Mucosa of stomach (tissue), 1 donor: Measurements from ENCODE around the gene PDE3B.
"Not testable (repeated sequence)": the region's sequence is repeated elsewhere in the genome, so short reads cannot be mapped to it uniquely, and the experiment has no call there.

Experiments used
- H3K27me3 ChIP-seq: one replicate; pipeline ENCODE4 v1.7.0; 2013; ENCODE audit warnings: mild to moderate bottlenecking, low read length; ENCODE audit not compliant: control insufficient read depth, insufficient read depth
- H3K36me3 ChIP-seq: one replicate; pipeline ENCODE4 v1.7.0; 2013; ENCODE audit warnings: low read length; ENCODE audit not compliant: control insufficient read depth, insufficient read depth
- H3K4me1 ChIP-seq: one replicate; pipeline ENCODE4 v1.7.0; 2013; ENCODE audit warnings: mild to moderate bottlenecking, low read length; ENCODE audit not compliant: control insufficient read depth, insufficient read depth
- H3K4me3 ChIP-seq: one replicate; pipeline ENCODE4 v1.7.0; 2013; ENCODE audit warnings: low read length
- H3K9ac ChIP-seq: one replicate; pipeline ENCODE4 v1.7.0; 2013; ENCODE audit warnings: mild to moderate bottlenecking, low read length, moderate library complexity
- H3K9me3 ChIP-seq: one replicate; pipeline ENCODE4 v1.7.0; 2013; ENCODE audit warnings: mild to moderate bottlenecking, low read length, moderate library complexity; ENCODE audit not compliant: control insufficient read depth
- donor health status: Pancreatic carcinoma.

The PDE3B gene

DNA sequence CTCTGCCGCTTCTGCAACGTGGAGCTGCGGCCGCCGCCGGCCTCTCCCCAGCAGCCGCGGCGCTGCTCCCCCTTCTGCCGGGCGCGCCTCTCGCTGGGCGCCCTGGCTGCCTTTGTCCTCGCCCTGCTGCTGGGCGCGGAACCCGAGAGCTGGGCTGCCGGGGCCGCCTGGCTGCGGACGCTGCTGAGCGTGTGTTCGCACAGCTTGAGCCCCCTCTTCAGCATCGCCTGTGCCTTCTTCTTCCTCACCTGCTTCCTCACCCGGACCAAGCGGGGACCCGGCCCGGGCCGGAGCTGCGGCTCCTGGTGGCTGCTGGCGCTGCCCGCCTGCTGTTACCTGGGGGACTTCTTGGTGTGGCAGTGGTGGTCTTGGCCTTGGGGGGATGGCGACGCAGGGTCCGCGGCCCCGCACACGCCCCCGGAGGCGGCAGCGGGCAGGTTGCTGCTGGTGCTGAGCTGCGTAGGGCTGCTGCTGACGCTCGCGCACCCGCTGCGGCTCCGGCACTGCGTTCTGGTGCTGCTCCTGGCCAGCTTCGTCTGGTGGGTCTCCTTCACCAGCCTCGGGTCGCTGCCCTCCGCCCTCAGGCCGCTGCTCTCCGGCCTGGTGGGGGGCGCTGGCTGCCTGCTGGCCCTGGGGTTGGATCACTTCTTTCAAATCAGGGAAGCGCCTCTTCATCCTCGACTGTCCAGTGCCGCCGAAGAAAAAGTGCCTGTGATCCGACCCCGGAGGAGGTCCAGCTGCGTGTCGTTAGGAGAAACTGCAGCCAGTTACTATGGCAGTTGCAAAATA, 816 bp downstream of the PDE3B start:
- H3K36me3 ChIP-seq: no peaks in the 10 kb centered on the region
- no peaks in the 10 kb centered on the region for H3K4me1 ChIP-seq
- H3K9me3 ChIP-seq: no peaks in the 10 kb centered on the region
- H3K9ac ChIP-seq: peak overlapping the region; percentile 69
- H3K27me3 ChIP-seq: peaks cover 9% of the 10 kb centered on the region
- H3K4me3 ChIP-seq: peak overlapping the region; percentile 43

DNA sequence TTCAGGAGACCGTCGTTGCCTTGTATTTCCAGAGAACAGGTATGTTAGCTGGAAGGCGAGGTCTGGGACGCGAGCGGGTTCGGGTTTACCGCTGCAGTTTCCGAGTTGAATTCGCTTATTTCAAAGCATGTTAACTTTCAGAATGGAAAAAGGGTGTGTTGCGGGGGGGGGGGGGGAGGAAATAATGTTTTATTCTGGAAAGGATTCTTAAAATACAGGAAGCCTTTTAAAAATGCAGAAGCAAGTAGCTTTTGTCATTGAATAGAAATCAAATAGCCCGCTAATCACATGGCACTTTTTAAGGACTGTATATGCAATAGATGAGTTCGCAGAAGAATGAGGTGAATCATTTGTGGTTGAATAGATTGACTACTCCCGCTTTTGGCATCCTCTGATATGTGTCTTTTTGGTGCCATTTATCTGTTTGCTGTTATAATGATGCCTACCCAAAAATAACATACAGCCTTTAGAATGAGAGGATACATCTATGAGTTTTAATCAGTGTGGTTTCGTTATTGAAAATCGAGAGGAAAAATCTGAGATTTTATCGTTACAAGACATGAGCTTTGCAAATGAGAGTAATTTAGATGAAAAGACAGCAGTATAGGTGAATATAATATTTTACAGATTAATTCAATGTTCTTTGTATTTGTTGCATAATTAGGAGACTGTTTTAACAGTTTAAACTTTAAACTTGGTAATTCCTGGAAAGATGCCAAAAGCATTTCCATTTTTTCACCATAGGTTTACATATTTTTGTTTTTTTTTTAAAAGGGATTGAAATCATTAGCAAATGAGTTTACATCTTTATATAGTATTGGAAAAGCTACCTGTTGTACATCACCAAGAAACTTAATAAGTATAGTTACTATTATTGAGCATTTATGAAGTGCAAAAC, 1.7 kb downstream of the PDE3B start:
- H3K4me1 ChIP-seq: no peaks in the 10 kb centered on the region
- H3K36me3 ChIP-seq: no peaks in the 10 kb centered on the region
- H3K4me3 ChIP-seq: peak overlapping the region; percentile 43
- peaks cover 9% of the 10 kb centered on the region for H3K27me3 ChIP-seq
- no peaks in the 10 kb centered on the region for H3K9me3 ChIP-seq
- peak overlapping the region; percentile 69 for H3K9ac ChIP-seq

DNA sequence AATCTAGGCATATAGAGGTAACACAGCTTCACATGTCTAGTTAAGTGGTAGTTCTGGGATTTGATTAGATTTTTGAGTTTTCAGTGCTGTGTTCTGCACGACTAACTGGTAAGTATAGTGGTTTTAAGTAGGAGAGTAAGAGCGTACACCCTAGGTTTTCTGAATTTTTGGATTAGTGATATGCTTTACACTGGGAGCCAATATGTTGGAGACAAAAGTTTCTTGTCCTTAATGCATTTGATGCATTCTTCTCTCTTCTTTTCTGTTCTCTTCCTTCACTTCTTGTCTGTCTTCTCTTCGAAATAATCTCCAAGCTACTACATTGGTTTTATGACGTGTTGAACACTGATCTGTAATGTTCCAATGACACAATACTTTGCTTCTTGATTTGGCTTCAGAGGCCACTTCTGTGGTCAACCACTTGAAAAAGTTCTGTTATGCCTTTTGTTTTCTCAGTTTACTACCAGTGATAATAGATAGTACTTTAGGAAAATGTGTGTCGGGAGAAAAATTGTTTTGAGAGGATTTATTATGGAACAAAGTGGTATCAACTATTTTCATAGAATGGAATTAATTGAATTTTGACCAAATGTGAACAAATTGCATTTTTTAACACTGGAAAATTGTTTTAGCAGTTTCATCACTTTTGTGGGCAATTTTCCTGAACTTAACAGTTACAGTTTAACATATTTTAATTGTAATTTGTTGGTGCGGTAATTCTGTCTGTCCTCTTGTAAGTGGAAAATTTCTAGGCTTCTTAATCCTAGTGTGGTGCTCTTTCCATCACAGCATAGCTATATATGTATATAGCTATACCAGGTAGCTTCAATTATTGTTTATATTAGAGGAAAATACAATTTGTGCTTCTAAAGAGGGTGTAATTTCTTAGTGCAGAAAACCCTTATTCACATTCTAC, 2.6 kb downstream of the PDE3B start:
- peaks cover 9% of the 10 kb centered on the region for H3K27me3 ChIP-seq
- no peak overlapping the region for H3K4me3 ChIP-seq
- H3K4me1 ChIP-seq: no peaks in the 10 kb centered on the region
- no peak overlapping the region for H3K9ac ChIP-seq
- H3K9me3 ChIP-seq: no peaks in the 10 kb centered on the region
- H3K36me3 ChIP-seq: no peaks in the 10 kb centered on the region

DNA sequence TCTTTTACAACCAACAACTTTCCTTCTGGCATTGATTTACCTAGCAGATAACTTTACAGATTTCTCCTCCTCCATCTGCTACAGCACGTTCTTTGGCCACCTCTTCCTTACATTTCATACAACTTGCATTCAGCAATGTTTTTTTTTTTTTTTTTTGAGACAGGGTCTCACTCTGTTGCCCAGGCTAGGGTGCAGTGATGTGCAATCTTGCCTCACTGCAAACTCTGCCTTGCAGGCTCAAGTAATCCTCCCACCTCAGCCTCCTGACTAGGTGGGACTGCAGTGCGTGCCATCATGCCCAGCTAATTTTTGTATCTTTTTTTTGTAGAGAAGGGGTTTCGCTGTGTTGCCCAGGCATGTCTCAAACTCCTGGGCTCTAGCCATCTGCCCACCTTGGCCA, 6.5 kb downstream of the PDE3B start:
- no peak overlapping the region for H3K4me3 ChIP-seq
- no peaks in the 10 kb centered on the region for H3K4me1 ChIP-seq
- no peaks in the 10 kb centered on the region for H3K36me3 ChIP-seq
- peaks cover 3% of the 10 kb centered on the region for H3K27me3 ChIP-seq
- H3K9me3 ChIP-seq: no peaks in the 10 kb centered on the region
- H3K9ac ChIP-seq: no peak overlapping the region

DNA sequence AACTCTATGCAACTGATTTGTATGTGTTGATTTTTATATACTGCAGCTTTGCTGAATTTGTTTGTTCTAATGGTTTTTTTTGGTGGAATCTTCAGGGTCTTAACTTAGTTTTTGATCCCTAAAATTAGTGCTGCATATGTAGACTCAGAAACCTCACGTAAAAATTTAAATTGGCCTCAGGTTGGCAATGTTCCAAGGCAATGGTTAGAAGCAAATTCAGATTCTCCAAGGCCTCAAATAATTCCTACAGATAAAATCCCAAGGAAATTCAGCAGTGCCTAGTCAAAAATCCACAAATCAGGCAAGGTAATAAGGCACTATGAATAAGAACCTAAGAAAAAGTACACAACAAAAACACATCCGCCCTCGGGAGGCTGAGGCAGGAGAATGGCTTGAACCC, 9.5 kb downstream of the PDE3B start:
- Histone ChIP-seq H3K4me3 (no peak overlapping the region), H3K36me3 (no peaks in the 10 kb centered on the region), H3K9me3 (no peaks in the 10 kb centered on the region), H3K9ac (no peak overlapping the region), H3K27me3 (no peaks in the 10 kb centered on the region), H3K4me1 (no peaks in the 10 kb centered on the region)

DNA sequence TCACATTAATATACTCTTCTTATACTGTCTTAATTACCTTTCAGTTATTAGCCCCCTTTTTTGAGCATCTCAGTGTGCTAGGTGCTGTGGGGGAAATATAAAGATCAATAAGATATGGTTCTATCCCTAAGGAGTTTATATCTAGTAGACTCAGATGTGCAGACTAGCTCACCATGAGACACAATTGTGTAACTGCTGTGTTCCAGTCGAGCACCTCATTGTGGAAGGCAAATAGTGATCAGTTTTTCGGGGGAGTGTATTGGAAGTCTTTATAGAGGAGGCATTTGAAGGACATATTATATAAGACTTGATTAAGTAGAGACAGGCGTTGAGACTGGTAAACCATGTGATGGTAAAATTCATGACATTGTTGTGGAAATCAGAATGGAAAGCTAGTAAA, 11.8 kb downstream of the PDE3B start:
- Histone ChIP-seq H3K9me3 (no peaks in the 10 kb centered on the region), H3K9ac (no peak overlapping the region), H3K27me3 (no peaks in the 10 kb centered on the region), H3K36me3 (no peaks in the 10 kb centered on the region), H3K4me1 (no peaks in the 10 kb centered on the region), H3K4me3 (no peak overlapping the region)

DNA sequence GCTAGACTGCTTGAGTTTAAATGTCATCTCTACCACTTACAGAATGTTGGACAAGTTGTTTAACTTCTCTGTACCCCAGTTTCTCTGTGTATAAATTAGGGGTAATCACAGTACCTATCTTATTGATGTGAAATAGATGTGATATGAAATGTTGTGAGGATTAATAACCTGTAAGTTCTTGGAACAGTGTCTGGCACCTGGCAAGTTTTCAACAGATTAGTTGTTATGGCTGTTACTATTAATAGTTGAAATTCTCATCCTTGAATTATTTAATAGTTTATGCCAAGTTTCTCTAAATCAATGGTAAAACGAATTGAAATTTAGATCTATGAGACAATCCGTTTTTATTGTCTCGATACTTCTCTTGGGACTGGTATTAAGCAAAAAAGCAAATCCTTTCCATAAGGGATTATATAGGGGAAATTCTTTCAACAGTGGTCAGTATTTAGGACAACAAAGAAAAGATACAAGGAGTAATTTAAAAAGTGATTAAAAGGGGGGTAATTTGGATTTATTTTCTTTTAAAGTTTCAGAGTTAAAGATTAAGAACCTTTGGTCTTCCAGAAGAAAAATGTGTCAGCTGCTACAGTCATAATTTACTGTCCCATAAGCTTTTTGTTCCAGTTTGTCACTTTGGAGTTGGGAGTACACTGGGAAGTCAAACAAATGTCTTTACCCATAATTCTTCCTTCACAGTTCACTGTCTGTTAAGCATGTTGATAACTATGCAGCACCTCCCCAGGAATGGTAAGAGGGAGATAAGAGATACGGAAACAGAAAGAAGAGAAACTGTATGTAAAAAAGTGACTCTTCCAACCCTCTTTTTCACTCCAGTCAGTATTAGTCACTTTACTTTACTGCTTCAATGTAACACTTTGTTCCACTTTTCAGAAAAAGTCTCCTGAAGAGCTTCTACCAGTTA, 13.2 kb downstream of the PDE3B start:
- Histone ChIP-seq H3K4me1 (no peaks in the 10 kb centered on the region), H3K27me3 (no peaks in the 10 kb centered on the region), H3K4me3 (no peak overlapping the region), H3K36me3 (no peaks in the 10 kb centered on the region), H3K9me3 (no peaks in the 10 kb centered on the region), H3K9ac (no peak overlapping the region)

DNA sequence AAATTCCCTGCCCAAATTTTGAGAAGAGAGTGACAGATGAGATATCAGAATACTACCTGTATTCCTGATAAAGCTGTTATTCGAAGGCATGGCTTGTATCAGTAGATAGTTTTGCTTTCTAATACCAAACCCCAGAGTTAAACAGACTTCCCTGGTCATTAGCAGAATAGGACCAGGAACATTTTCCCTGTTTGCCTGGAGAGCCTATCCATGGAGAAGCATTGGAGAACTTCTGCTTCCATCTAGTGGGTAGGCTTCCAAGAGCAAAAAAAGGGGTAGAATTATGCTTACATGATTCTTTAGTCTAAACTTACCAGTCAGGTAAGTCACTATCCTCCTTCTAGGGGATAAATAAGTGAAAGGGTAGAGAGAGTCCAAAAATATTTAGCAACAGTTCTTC, 14.2 kb downstream of the PDE3B start:
- Histone ChIP-seq H3K4me3 (no peak overlapping the region), H3K9me3 (no peaks in the 10 kb centered on the region), H3K36me3 (no peaks in the 10 kb centered on the region), H3K27me3 (no peaks in the 10 kb centered on the region), H3K4me1 (no peaks in the 10 kb centered on the region), H3K9ac (no peak overlapping the region)

DNA sequence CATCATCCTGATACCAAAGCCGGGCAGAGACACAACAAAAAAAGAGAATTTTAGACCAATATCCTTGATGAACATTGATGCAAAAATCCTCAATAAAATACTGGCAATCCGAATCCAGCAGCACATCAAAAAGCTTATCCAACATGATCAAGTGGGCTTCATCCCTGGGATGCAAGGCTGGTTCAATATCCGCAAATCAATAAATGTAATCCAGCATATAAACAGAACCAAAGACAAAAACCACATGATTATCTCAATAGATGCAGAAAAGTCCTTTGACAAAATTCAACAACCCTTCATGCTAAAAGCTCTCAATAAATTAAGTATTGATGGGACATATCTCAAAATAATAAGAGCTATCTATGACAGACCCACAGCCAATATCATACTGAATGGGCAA, 21.3 kb downstream of the PDE3B start:
- H3K9me3 ChIP-seq, H3K4me3 ChIP-seq, H3K27me3 ChIP-seq, H3K4me1 ChIP-seq, H3K9ac ChIP-seq, H3K36me3 ChIP-seq: not testable (repeated sequence)

DNA sequence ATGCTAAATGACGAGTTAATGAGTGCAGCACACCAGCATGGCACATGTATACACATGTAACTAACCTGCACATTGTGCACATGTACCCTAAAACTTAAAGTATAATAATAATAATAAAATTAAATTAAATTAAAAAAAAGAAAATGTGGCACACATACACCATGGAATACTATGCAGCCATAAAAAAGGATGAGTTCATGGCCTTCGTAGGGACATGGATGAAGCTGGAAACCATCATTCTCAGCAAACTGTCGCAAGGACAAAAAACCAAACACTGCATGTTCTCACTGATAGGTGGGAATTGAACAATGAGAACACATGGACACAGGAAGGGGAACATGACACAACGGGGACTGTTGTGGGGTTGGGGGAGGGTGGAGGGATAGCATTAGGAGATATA, 23.7 kb downstream of the PDE3B start:
- not testable (repeated sequence) for H3K27me3 ChIP-seq, H3K36me3 ChIP-seq, H3K4me1 ChIP-seq, H3K4me3 ChIP-seq, H3K9me3 ChIP-seq, H3K9ac ChIP-seq

DNA sequence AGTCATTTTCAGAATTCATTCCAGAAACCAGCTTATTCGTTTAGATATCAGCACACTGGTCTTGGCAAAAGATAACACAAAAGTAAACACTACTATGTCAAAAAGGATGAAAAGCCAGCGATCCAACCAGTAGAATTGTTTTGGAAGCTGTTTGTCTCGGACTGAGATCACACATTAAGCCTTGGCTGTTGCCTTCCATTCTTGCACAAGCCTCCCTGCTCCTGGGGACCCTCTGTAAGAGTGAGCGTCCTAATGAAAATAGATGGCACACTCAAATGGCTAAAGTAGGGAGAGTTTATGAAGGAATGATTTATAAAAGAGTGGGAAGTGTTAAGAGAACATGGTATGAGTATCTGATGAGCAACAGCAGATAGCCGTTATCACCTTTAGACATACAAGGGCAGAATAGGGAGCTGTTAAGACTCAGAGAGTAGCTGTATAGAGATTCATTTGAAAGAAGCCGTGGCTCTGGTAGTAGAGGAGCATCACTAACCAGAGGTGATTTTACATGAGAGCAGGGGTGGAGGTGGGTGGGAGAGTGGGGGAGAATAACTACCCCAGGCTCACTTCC, 25.2 kb downstream of the PDE3B start:
- H3K4me1 ChIP-seq: no peaks in the 10 kb centered on the region
- no peaks in the 10 kb centered on the region for H3K27me3 ChIP-seq
- H3K9ac ChIP-seq: no peak overlapping the region
- no peaks in the 10 kb centered on the region for H3K36me3 ChIP-seq
- no peak overlapping the region for H3K4me3 ChIP-seq
- H3K9me3 ChIP-seq: no peaks in the 10 kb centered on the region
